ENCODE data around the gene BOLL. TPM values are rescaled to one million over a fixed set of nuclear protein-coding genes. Genes with fewer than 3 reads are reported as not detected.
"Not testable (repeated sequence)": the region's sequence is repeated elsewhere in the genome, so short reads cannot be mapped to it uniquely, and the experiment has no call there.

Gene BOLL
- total RNA-seq, 2 donors from 2014 or later = not detected

DNA sequence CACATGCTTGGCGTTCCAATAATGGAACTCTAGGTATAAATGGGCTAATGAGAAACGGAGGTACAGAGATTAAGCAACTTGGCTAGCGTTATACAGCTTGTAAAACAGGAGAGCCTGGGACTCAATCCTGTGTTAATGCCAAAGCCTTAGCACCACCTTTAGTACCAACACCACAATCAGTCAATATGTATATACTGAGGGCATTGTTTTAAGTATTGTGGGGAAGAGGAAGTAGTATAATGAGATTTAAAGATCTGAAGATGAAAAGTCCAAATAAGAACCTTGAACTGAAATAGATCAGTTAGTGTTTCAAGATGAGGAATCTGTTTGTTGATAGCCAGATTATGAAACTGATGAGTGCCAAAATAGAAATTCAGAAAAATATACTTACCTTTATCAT is 71.8 kb downstream of the BOLL start:
- TF ChIP-seq, protein P1, sequence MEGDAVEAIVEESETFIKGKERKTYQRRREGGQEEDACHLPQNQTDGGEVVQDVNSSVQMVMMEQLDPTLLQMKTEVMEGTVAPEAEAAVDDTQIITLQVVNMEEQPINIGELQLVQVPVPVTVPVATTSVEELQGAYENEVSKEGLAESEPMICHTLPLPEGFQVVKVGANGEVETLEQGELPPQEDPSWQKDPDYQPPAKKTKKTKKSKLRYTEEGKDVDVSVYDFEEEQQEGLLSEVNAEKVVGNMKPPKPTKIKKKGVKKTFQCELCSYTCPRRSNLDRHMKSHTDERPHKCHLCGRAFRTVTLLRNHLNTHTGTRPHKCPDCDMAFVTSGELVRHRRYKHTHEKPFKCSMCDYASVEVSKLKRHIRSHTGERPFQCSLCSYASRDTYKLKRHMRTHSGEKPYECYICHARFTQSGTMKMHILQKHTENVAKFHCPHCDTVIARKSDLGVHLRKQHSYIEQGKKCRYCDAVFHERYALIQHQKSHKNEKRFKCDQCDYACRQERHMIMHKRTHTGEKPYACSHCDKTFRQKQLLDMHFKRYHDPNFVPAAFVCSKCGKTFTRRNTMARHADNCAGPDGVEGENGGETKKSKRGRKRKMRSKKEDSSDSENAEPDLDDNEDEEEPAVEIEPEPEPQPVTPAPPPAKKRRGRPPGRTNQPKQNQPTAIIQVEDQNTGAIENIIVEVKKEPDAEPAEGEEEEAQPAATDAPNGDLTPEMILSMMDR (IDR thresholded peaks at IDR 0.05) = no peak
- no peak overlapping the region for H3K4me3 ChIP-seq
- peaks cover 0 to 14% of the 10 kb centered on the region in 2 donors for H3K4me1 ChIP-seq
- no peak overlapping the region for H3K27ac ChIP-seq
- no peaks in the 10 kb centered on the region for H3K36me3 ChIP-seq
- no peaks in the 10 kb centered on the region for H3K9me3 ChIP-seq
- H3K27me3 ChIP-seq = no peaks in the 10 kb centered on the region
- no peak for DNase-seq (ENCODE audit: low spot score)

DNA sequence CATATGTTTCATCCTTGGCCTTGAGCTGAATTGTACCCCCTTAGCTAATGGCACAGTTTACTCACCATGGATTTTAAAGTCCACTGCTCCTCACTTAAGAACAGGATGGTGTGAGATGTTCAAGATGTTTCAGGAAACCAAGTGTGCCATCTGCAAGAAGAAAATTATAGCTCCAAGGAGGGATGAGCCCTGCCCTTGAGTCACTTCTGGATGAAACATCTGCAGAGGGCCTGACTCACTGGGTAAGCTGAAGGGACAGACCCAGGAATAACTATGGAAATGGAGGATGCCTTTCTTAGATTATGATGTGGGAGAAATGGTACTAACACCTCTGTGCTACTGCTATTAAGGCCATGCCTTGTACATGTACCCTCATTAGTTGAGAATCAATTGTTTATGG is 73.5 kb downstream of the BOLL start:
- Histone ChIP-seq H3K4me1 (peaks cover 0 to 31% of the 10 kb centered on the region in 2 donors), H3K9me3 (no peaks in the 10 kb centered on the region), H3K4me3 (no peak overlapping the region), H3K27me3 (no peaks in the 10 kb centered on the region), H3K36me3 (no peaks in the 10 kb centered on the region), H3K27ac (no peak overlapping the region)
- DNase-seq (ENCODE audit: low spot score) = no peak
- TF ChIP-seq, protein P1 (IDR thresholded peaks at IDR 0.05) = no peak

DNA sequence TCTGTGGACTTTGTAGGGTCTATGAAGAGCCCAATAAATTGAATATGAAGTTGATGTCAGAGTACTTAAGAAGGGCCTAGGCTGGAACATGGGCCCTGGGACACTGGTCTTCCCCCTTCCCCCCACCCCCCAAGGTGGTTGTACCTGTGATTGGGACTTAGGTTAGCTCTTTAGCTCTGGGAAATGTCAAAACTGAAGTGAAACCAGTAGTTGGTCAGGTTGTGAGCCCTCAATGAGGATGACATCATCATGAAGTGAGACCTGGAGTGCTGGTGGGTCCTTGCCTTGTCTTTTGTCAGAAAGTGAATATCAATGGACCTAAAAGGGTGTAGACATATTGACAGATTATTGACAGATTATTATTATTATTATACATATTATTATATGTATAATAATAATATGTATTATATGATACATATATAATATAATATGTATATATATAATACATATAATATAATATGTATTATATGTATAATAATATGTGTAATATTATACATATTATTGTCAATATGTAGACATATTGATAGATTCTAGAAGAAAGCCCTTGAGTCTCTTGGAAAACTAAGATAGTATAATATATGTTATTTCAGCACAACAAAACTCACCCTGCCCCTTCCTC is 74.6 kb downstream of the BOLL start:
- TF ChIP-seq, protein P1 (IDR thresholded peaks at IDR 0.05) = no peak
- Histone ChIP-seq H3K4me3 (no peak overlapping the region), H3K27ac (no peak overlapping the region), H3K4me1 (peaks cover 0 to 40% of the 10 kb centered on the region in 2 donors), H3K36me3 (no peaks in the 10 kb centered on the region), H3K27me3 (no peaks in the 10 kb centered on the region), H3K9me3 (no peaks in the 10 kb centered on the region)
- no peak for DNase-seq (ENCODE audit: low spot score)

DNA sequence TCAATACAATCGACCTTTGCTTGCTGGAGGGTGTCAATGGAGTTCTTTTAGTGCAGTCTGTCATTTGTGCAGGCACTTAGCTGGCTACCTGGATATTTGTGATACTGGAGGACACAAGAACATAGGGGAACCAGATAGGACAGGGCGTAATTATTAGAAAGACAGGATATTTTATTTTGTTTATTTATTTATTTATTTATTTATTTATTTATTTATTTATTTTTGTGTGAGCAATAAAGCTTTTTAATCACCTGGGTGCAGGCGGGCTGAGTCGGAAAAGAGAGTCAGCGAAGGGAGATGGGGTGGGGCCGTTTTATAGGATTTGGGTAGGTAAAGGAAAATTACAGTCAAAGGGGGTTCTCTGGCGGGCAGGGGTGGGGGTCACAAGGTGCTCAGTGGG is 76.0 kb downstream of the BOLL start:
- not testable (repeated sequence) for H3K4me3 ChIP-seq; H3K27ac ChIP-seq; H3K36me3 ChIP-seq; H3K9me3 ChIP-seq; DNase-seq (ENCODE audit: low spot score); H3K27me3 ChIP-seq
- H3K4me1 ChIP-seq = peaks cover 0 to 45% of the 10 kb centered on the region in 2 donors

DNA sequence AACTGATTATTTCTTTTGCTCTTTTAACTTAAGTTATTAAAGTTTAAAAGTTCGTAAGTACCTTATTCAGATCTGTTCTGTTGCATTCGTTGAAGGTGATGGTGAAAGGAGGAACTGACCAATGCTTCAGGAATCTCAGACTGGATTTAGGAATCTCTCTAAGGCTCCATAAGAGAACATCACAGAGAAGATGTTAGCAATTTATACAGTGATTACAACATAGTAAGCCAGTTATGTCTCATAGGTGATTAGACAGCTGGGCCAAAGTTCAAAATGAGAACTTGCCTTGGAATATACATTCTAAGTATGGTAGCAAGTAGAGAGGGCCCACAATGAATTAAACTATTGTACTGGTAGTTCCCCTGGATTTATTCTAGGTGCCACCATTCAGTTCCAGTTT is 76.8 kb downstream of the BOLL start:
- no peak for DNase-seq (ENCODE audit: low spot score)
- no peak overlapping the region for H3K4me3 ChIP-seq
- TF ChIP-seq, protein P1 (IDR thresholded peaks at IDR 0.05) = no peak
- no peak overlapping the region for H3K27ac ChIP-seq
- peaks cover 0 to 45% of the 10 kb centered on the region in 2 donors for H3K4me1 ChIP-seq
- H3K36me3 ChIP-seq = no peaks in the 10 kb centered on the region
- H3K27me3 ChIP-seq = no peaks in the 10 kb centered on the region
- H3K9me3 ChIP-seq = no peaks in the 10 kb centered on the region

DNA sequence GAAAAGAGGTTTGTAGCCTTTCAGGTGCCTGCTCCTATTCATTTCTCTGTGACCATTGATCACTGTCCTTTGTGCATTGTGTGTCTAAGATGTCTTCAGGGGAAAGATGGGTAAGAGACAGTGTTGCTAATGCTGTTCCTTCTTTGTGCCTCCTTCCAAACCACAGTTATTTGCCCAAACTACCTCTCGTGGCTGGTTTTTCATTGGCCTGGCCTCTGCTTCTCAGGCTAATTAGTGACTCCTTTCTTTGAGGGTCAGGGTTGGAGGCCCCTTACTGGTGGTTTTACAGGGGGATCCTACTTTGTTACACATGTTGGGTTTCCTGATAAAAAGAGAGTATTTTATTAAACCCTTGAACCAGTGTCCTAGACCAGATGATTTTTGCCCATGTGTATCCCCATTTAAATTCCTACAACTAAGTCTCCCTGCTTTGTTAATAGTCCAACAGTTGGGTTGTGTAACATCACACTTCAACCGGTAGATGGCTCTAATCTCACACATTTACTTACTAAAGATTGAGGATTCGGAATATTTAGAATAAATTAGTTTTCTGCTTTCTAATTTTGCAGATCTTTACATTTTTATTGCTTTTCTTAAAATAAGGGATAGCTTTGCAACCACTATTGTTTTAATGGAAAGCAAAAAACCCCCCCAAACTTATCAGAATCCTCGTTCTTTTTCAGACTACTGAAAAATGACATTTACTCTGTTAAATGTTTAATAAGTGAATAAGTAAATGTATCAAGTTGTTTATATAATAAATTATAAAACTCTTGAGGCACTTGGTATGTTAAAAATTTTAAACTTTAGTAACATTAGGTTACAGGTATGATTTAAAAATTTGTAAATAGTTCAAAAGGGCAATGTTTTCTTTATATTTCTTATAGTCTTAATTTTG is 77.6 kb downstream of the BOLL start:
- Histone ChIP-seq H3K4me3 (peak overlapping the region; percentile 9 to 76), H3K27me3 (no peaks in the 10 kb centered on the region), H3K36me3 (no peaks in the 10 kb centered on the region), H3K9me3 (no peaks in the 10 kb centered on the region), H3K4me1 (peaks cover 0 to 45% of the 10 kb centered on the region in 2 donors), H3K27ac (no peak overlapping the region)
- TF ChIP-seq, protein P1 (IDR thresholded peaks at IDR 0.05) = peak; percentile 69 to 82
- DNase-seq (ENCODE audit: low spot score) = no peak

Data from right atrium auricular region (tissue), 2 donors.